NCI-H82 treated with DMSO at 0.1 percent for 48 hours (cell line): Measurements from ENCODE around the gene LYRM7.
"Not testable (repeated sequence)": the region's sequence is repeated elsewhere in the genome, so short reads cannot be mapped to it uniquely, and the experiment has no call there.

Source experiments
- DNase-seq: peaks from one replicate; lab custom pipeline; 2025; ENCODE audit not compliant: unreplicated experiment; lab: John Stamatoyannopoulos, UW

Gene LYRM7

DNA sequence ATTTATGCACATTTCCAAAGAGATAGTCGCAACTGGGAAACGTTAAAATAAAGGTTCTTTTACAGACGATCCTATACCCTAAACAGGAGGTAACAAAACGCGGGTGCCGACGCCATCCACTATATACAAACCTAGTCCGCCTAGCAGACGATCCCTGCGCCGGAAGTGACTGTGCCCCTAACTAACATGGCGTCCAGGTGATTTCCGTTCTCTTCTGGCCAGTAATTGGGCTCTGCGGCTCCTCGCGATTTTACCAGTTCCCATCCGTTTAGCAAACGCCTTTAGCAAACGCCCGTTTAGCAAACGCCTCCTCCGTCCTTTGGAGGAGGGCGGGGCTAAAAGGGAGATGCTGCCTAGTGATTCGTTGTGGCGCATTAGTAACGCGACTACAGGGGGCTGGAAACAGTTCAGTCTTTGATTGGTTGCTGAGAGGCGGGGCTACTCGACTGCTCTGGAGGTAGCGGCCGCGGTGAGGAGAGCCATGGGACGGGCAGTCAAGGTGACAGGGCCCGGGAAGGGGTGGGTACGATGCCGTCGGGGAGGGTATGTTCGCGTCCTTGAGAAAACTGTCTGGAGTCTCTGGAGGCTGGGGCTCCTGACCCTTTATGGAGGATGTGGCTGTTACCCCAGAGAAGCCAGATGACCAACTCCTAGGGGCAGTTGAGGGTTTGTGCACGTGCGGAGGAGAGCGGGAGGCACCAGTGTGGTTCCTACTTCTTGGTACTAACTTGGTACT, at the start of gene LYRM7:
TSS of gene LYRM7 (plus strand) at position 405 of the 736 bp plus-strand sequence. CDS start at position 482, 77 bp downstream.
- peak; percentile 99 for DNase-seq

DNA sequence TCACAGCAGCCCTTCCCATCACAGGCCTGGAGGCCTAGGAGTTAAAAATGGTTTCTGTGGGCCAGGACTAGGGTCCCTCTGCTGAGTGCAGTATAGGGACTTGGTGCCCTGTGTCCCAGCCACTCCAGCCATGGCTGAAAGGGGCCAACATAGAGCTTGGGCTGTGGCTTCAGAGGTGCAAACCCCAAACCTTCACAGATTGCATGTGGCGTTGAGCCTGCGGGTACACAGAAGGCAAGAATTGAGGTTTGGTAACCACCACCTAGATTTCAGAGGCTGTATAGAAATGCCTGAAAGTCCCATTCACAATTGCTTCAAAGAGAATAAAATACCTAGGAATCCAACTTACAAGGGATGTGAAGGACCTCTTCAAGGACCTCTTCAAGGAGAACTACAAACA, 43.5 kb upstream of the LYRM7 start:
- not testable (repeated sequence) for DNase-seq

DNA sequence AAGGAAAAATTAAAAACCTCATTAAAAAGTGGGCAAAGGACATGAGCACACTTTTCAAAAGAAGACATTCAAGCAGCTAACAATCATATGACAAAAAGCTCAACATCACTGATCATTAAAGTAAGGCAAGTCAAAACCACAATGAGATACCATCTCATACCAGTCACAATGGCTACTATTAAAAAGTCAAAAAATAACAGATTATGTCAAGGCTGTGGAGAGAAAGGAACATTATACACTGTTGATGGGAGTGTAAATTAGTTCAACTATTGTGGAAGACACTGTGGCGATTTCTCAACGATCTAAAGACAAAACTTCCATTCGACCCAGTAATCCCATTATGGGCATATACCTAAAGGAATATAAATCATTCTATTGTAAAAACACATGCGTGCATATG, 41.4 kb upstream of the LYRM7 start:
- DNase-seq: no peak

DNA sequence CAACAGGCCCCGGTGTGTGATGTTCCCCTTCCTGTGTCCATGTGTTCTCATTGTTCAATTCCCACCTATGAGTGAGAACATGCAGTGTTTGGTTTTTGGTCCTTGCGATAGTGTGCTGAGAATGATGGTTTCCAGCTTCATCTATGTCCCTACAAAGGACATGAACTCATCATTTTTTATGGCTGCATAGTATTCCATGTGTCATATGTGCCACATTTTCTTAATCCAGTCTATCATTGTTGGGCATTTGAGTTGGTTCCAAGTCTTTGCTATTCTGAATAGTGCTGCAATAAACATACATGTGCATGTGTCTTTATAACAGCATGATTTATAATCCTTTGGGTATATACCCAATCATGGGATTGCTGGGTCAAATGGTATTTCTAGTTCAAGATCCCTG, 37.7 kb upstream of the LYRM7 start:
- not testable (repeated sequence) for DNase-seq

DNA sequence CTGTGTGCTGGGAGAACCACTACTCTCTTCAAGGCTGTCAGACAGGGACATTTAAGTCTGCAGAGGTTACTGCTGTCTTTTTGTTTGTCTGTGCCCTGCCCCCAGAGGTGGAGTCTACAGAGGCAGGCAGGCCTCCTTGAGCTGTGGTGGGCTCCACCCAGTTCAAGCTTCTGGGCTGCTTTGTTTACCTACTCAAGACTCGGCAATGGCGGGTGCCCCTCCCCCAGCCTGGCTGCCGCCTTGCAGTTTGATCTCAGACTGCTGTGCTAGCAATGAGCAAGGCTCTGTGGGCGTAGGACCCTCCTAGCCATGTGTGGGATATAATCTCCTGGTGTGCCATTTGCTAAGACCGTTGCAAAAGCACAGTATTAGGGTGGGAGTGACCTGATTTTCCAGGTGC, 32.3 kb upstream of the LYRM7 start:
- DNase-seq: not testable (repeated sequence)

DNA sequence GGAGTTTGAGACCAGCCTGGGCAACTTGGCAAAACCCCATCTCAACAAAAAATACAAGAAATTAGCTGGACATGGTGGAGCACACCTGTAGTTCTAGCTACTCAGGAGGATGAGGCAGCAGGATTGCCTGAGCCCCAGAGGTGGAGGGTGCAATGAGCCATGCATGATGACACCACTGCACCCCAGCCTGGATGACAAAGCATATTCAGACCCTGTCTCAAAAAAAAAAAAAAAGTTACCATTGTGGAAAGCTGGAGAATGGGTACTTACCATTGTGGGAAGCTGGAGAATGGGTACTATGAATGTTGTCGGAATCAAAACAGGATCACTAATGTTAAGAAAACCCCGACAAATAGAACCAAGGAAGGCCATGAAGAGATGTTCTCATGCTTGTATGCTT, 31.4 kb upstream of the LYRM7 start:
- DNase-seq: no peak

DNA sequence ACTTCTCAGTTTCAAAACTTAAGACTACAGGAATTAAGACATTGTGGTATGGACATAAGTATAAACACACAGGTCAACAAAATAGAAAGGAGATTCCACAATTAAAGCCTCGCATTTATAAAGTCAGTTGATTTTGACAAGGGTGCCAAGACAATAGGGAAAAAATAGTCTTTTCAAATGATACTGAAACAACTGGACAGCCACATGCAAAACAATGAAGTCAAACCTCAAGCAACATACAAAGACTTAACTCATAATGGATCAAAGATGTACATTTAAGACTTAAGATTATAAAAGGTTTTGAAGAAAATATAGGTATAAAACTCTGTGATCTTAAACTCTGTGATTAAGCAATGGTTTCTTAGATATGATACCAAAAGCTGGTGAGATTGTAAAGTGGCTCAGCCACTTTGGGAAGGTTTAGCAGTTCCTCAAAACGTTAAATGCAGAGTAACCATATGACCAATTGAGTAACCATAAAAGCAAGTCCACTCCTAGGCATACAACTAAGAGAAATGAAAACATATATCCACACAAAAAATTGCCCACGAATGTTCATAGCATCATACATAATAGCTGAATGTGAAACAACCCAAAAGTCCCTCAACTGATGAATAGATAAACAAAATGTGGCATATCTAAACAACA, 27.6 kb upstream of the LYRM7 start:
- DNase-seq: no peak

DNA sequence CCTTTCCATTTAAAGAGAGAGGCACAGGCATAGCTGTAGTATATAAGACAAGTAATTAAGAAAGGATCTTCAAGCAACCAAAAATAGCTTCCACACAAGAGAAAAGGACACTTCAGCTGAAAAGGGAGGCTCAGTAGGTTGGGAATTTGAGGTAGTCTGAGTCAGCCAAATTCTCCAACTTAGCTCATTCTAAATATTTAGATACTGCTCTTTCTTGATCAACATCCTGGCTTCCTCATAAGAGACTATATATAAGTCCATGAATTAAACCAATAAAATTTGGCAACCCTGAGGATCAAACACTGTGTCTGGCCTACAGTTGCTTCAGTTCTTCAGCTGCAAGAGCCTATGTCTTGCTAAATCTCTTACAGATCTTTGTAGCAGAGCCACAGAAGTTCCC, 23.5 kb upstream of the LYRM7 start:
- DNase-seq: no peak

DNA sequence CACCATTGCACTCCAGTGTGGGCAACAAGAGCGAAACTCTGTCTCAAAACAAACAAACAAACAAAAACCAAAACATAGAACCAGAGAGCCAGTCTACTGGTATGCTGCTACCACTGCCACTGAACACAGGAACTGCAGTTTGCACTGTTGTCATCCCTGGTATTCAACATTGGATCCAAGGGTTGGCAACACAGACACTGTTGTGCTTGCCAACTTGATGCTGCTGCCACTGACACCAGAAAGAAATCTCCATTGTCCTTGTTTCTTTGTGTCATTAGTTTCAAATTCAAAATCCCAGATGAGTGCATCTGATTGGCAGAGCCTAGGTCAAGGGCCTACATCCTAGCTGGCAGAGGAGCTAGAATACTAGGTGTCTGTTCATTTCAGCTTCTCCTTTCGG, 21.9 kb upstream of the LYRM7 start:
- no peak for DNase-seq

DNA sequence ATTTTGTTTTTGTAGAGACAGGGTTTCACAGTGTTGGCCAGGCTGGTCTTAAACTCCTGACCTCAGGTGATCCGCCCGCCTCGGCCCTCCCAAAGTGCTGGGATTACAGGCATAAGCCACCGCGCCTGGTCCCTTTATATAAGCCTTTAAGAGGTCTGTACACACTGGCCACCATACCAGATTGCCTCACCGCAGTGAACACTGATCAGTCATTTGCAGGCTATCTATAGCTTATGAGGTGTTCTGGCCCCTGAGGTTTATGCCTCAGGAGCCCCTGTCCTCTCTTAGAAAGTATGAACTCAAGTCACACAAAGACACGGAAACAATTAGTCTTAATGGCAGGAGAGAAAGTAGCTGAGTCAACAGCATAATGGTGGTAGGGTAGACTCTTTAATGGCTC, 20.3 kb upstream of the LYRM7 start:
- DNase-seq: no peak

DNA sequence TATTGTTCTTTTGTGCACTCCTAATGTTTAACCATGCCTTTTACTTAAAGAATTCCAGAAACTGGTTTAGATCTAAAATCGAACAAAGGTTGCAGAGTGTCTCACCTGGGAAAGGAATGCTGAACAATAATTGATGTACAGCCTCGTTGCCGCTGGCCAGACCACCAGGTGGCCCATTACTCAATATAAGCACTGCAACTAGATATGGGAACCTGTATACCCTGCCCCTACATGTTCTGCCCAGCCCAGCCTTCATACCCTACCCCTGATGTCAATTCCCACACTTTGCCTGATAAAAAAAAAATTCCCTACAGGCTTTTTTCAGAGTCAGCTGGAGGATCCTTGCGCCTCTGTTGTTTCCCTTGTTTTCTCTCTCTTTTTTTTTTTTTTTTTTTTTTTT, 19.5 kb upstream of the LYRM7 start:
- no peak for DNase-seq

DNA sequence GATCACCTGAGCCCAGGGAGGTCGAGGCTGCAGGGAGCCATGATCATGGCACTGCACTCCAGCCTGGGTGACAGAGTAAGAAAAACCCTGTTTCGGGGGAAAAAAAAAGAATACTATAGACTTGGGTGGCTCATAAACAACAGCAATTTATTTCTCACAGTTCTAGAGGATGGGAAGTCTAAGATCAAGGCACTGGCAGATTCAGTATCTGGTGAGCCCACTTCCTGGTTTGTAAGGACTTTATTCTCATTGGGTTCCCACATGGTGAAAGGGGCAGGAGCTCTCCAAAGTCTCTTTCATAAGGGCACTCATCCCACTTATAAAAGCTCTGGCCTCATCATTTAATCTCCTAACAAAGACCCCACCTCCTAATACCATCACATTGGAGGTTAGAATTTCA, 14.4 kb upstream of the LYRM7 start:
- no peak for DNase-seq

DNA sequence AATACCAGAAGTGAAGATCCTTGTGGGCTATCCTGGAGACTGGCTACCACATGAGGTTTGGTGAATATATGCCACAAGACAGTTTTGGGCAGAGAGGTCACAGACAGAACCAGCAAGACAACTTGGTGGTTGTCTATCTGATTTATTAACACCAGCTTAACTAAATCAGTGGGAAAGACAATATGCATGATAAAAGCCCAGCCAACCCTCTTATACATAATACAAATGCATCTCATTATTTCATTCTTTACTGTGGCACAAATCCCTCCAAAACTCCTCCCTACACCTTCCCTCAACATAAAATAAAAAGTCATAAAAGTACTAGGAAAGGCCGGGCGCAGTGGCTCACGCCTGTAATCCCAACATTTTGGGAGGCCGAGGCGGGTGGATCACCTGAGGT, 13.8 kb upstream of the LYRM7 start:
- DNase-seq: no peak

DNA sequence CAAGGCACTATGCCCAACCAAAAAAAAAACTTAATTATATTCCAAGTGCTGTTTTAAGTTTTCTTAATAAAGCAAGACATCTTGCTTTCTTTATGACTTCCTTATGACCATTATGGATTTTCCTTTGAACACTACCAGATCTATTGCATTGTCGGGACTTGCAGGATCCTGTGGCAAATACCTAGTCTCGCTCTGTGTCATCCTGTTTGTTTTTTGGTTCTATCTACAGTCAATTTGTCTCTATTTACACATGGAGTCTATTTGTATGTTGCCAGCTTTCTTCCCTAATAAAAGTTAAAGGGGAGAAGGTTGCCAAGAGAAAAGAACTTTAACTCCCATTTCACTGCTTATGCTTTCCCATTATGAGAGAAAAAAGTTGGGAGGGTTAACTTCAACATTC, 10.6 kb upstream of the LYRM7 start:
- DNase-seq: no peak

DNA sequence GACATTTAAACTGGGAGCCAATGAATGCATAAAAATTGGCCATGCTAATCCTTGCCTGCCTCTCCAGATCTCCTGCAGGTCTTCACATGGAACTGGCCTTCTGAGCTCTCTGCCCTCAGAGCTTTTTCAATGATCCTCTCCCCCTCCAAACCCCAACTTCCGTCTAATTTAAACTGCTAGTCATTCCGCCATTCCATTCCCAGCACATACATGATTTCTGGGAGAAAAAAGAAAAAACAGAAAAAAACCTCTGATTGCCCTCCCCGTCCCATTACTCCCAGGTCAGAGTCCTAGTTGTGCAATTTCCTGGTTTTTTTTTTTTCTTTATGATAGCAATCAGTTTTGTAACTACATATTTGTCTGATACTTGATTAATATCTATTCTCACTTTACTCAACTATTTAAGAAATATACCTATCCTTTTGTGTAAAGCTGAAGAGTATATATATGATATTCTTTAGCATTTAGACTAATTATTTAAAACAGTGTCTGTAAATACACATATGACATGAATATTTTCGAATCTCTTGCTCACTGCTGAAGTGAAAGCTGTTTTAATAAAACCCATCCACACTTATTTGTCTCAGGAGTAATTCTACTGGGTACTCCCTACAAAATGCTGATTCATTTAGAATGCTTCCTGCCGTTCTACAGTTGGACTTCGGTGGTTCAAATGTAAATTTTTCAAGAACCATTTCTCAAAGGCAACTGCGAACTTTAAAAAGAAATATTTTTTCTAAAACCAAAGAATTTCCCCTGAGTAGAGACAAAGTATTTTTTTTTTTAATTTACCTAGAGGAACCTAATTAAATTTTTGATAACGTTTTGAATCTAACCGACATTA, 7.2 kb upstream of the LYRM7 start:
- no peak for DNase-seq

DNA sequence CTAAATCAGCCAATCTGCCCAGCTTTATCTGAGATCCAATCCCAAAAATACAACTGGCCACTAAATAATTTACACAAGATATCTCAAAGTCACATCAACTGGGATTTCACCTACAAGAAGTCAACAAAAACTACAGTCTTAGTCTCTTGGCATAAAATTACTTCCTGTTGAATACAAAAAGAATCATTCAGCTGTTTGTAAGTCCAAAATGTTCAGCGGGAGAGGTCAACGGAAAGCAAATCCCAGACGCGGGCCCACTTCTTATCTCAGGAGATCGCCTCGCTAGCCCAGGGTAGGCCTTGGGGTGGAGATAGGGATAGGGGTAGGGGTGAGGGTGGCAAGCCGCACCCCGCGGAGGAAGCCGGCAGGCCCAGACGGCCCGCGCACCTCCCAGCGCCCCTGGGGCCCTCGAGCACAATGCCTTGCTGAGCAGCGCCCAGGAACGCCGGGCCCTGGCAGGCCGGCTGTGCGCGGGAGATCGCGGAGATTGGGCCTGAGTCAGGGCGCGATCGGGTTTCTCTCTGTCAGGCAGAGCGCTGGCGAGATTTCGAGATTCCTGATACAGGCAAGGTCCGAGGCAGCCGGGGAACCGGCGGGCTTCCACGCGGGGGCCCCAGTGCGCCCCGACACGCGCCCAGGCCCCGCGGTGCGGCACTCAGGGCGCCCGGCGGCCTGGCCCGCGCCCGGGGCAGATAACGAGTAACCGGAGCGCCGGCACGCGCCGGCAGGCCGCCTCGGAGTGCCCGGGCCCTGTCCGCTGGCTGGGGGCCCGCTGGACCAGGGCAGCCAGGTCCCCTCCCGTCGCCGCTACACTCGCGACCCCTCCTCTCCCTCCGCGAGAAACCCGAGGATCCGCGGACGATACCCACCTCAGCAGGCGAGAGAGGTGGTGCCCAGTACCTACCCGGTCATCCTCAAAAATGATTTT, 6.3 kb upstream of the LYRM7 start:
- DNase-seq: peak; percentile 19

DNA sequence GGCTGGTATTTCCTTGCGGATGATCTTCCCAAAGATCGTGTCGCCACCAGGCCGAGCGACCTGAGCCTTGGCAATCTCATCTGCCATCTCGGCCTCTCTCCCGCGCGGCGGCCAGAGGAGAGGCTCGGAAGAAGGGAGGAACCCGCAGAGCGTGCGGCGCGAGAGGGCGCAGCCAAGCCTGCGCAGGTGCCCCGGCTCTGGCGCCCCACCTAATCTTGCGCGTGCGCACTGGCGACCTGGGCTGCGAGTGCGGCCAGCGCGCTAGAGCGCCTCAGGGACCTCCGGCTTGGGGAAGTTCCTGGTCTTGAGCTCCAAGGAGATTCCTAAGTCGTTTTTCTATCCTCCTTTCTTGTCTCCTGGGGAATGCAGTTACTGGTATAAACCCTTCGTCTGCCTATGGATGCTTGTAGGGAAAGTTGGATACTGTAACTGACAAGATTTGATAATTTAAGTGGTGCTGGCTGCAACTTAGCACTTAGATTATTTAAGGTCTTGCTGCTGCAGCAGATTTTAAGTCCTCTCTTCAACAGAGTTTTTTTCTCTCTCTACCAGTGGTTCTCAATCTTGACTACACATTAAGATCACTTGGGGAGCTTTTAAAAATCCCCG, 5.5 kb upstream of the LYRM7 start, which contains the start of gene HINT1:
TSS of gene HINT1 (minus strand) at position 138 of the 609 bp plus-strand sequence. CDS start at position 87, 51 bp downstream.
- peak; percentile 60 for DNase-seq

DNA sequence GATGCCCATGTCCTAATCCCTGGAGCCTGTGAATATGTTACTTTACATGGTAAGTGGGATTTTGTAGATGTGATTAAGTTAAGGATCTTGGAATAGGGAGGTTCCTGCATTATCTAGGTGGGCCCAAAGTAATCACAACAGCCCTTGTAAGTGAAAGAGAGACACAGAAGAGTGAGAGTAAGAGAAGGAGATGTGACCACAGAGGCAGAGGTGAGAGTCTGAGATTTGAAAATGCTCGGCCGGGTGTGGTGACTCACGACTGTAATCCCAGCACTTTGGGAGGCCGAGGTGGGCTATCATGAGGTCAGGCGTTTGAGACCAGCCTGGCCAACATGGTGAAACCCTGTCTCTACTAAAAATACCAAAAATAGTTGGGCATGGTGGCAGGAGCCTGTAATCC, 3.1 kb upstream of the LYRM7 start:
- DNase-seq: no peak

DNA sequence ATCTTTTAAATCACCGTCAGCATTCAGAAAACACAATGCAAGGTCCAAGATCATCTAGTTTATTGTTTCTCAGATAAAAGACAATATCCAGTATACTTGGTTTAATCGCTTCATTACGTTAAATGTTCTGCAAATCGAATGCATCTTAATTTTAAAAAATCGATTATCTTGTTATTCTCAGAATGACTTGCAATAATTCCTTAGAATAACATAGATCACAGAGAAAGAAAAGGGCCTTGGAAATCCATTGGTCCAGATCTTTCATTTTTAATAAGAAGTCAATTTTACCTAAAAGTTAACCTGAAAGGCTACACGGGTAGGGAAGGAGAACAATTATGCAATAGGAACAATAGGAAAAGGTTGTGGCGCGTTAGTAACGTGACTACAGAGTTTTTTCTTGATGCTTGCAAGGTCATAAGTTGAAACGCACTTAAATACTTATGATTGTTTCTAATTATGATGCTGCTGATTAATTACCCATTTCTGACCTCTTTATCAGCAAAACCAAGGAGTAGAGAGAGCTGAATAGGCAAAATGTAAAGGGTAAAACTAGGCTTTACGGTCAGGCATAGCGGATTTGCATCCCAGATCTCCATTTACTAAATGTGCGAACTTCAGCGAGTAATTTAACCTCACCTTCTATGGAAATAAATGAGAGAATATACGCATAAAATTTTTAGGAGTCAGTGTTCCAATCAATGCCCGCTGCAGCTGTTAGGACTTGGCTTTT, 769 bp upstream of the LYRM7 start:
- DNase-seq: no peak
